H1 (cell line): ENCODE results near the gene PTPN18. TPM values are rescaled to one million over a fixed set of nuclear protein-coding genes. Genes with fewer than 3 reads are reported as not detected.

Experiments used
- CBX5 ChIP-seq: fragments of 300-800, 300-1000 bp; sonication (generic); IDR thresholded peaks from 2 replicates; pipeline ENCODE4 v1.7.1; 2016; ENCODE audit warnings: antibody characterized with exemption, low read length, low read depth
- GTF2F1 ChIP-seq: IDR thresholded peaks from 2 replicates; pipeline ENCODE4 v1.6.1; 2012; ENCODE audit warnings: low read depth, low read length, improper control_type of control experiment, borderline replicate concordance
- MAFK ChIP-seq: IDR thresholded peaks from 2 replicates; pipeline ENCODE4 v1.6.1; 2012; ENCODE audit warnings: low read depth, mild to moderate bottlenecking, improper control_type of control experiment, low read length
- MAX ChIP-seq: IDR thresholded peaks from 2 replicates; pipeline ENCODE4 v1.6.1; 2012; ENCODE audit warnings: inconsistent platforms
- RFX5 ChIP-seq: IDR thresholded peaks from 2 replicates; pipeline ENCODE4 v1.6.1; 2011; ENCODE audit warnings: low read depth, low read length, improper control_type of control experiment, borderline replicate concordance
- SP2 ChIP-seq: IDR thresholded peaks from 2 replicates; pipeline ENCODE4 v1.6.1; 2012; ENCODE audit warnings: mild to moderate bottlenecking, low read length, inconsistent platforms
- SP4 ChIP-seq: IDR thresholded peaks from 2 replicates; pipeline ENCODE4 v1.6.1; 2012; ENCODE audit warnings: low read length, inconsistent platforms
- SUZ12 ChIP-seq: fragments of 200-600 bp; sonication (generic); IDR thresholded peaks from 2 replicates; pipeline ENCODE4 v1.6.1; 2012; ENCODE audit warnings: mild to moderate bottlenecking, inconsistent platforms, low read length, moderate library complexity, mixed read lengths
- ZNF274 ChIP-seq: IDR thresholded peaks from 2 replicates; pipeline ENCODE4 v1.7.0; 2012; ENCODE audit warnings: low read length, borderline replicate concordance; ENCODE audit errors: extremely low read depth
- polyA plus RNA-seq, 7 experiments: library from polyadenylated mRNA; depleted of rRNA in 3 of 7; stranded (reverse) in 5 of 7; unstranded in 2 of 7; fragments of >200 nt in 5 of 7; fragments of 200-250 nt in 2 of 7; gene quantifications; 1 replicate in 5 of 7; 2 replicates in 1 of 7; 4 replicates in 1 of 7; pipeline versions ENCODE4 v1.2.1 to v1.2.3, GENCODE V29; 2011 to 2013; ENCODE audit warnings: missing spikeins in 2 of 7, mixed read lengths in 2 of 7
- total RNA-seq: library from RNA; stranded (reverse); fragmentation: NEBNext Ultra II Directional; extraction: Animal tissue kit (Norgen Biotek cat#: 25700); gene quantifications from 2 replicates; pipeline ENCODE4 v1.2.1, GENCODE V29; 2021

The PTPN18 gene
- total and polyA plus RNA-seq, 2 of the 8 experiments (the other 6 are each of a cell fraction or from before 2014, with no cell fraction given): 13.2 to 14.7 TPM

- no peak for TF ChIP-seq MAFK
- no peak for TF ChIP-seq SP2
- TF ChIP-seq MAX: no peak
- no peak for TF ChIP-seq GTF2F1
- TF ChIP-seq SP4: no peak
- TF ChIP-seq SUZ12: no peak
- TF ChIP-seq ZNF274: no peak
- no peak for TF ChIP-seq RFX5
- no peak for TF ChIP-seq CBX5
Observed at GRCh38 chr2:130347220-130347925, 8.5 kb upstream of the PTPN18 start (continued).
